ENCODE results near the gene FUT2. TPM values are rescaled to one million over a fixed set of nuclear protein-coding genes. Genes with fewer than 3 reads are reported as not detected.
A peak's percentile ranks its signal among the peaks of the same experiment; 100 is the strongest.

Gene FUT2
- total and polyA plus RNA-seq, 10 of the 15 experiments (the other 5 are each of a cell fraction or from before 2014, with no cell fraction given) = 0.02 to 0.13 (median 0.07) TPM; not detected in 7

- TF ChIP-seq, protein P1, sequence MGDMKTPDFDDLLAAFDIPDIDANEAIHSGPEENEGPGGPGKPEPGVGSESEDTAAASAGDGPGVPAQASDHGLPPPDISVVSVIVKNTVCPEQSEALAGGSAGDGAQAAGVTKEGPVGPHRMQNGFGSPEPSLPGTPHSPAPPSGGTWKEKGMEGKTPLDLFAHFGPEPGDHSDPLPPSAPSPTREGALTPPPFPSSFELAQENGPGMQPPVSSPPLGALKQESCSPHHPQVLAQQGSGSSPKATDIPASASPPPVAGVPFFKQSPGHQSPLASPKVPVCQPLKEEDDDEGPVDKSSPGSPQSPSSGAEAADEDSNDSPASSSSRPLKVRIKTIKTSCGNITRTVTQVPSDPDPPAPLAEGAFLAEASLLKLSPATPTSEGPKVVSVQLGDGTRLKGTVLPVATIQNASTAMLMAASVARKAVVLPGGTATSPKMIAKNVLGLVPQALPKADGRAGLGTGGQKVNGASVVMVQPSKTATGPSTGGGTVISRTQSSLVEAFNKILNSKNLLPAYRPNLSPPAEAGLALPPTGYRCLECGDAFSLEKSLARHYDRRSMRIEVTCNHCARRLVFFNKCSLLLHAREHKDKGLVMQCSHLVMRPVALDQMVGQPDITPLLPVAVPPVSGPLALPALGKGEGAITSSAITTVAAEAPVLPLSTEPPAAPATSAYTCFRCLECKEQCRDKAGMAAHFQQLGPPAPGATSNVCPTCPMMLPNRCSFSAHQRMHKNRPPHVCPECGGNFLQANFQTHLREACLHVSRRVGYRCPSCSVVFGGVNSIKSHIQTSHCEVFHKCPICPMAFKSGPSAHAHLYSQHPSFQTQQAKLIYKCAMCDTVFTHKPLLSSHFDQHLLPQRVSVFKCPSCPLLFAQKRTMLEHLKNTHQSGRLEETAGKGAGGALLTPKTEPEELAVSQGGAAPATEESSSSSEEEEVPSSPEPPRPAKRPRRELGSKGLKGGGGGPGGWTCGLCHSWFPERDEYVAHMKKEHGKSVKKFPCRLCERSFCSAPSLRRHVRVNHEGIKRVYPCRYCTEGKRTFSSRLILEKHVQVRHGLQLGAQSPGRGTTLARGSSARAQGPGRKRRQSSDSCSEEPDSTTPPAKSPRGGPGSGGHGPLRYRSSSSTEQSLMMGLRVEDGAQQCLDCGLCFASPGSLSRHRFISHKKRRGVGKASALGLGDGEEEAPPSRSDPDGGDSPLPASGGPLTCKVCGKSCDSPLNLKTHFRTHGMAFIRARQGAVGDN (IDR thresholded peaks at IDR 0.05) = peak; percentile 32; the same call in 1 of the 2 replicates
- peak; percentile 72 for TF ChIP-seq POLR2A (IDR thresholded peaks at IDR 0.05; ENCODE audit: low read depth, low read length)
- TF ChIP-seq CBFB (IDR thresholded peaks at IDR 0.05; ENCODE audit: low read depth) = no peak
- TF ChIP-seq, protein P2, sequence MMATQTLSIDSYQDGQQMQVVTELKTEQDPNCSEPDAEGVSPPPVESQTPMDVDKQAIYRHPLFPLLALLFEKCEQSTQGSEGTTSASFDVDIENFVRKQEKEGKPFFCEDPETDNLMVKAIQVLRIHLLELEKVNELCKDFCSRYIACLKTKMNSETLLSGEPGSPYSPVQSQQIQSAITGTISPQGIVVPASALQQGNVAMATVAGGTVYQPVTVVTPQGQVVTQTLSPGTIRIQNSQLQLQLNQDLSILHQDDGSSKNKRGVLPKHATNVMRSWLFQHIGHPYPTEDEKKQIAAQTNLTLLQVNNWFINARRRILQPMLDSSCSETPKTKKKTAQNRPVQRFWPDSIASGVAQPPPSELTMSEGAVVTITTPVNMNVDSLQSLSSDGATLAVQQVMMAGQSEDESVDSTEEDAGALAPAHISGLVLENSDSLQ (IDR thresholded peaks at IDR 0.05) = peak; percentile 76
- peak; percentile 100 for TF ChIP-seq HDGF (IDR thresholded peaks at IDR 0.05)
- peak; percentile 84 for TF ChIP-seq CHD2 (IDR thresholded peaks at IDR 0.05; ENCODE audit: borderline replicate concordance, low read depth, low read length)
- TF ChIP-seq YY1 (IDR thresholded peaks at IDR 0.05; ENCODE audit: low read depth, low read length) = no peak
- TF ChIP-seq E2F4 (IDR thresholded peaks at IDR 0.05; ENCODE audit: low read depth, low read length) = no peak
- TF ChIP-seq, protein P3, sequence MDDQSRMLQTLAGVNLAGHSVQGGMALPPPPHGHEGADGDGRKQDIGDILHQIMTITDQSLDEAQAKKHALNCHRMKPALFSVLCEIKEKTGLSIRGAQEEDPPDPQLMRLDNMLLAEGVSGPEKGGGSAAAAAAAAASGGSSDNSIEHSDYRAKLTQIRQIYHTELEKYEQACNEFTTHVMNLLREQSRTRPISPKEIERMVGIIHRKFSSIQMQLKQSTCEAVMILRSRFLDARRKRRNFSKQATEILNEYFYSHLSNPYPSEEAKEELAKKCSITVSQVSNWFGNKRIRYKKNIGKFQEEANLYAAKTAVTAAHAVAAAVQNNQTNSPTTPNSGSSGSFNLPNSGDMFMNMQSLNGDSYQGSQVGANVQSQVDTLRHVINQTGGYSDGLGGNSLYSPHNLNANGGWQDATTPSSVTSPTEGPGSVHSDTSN (IDR thresholded peaks at IDR 0.05; ENCODE audit: insufficient replicate concordance, low read depth, low read length) = no peak
- 0 out of 2 replicates have a peak, but pooled peaks have one; percentile 18 for TF ChIP-seq EED (IDR thresholded peaks at IDR 0.05; ENCODE audit: low read depth)
- TF ChIP-seq, protein P4, sequence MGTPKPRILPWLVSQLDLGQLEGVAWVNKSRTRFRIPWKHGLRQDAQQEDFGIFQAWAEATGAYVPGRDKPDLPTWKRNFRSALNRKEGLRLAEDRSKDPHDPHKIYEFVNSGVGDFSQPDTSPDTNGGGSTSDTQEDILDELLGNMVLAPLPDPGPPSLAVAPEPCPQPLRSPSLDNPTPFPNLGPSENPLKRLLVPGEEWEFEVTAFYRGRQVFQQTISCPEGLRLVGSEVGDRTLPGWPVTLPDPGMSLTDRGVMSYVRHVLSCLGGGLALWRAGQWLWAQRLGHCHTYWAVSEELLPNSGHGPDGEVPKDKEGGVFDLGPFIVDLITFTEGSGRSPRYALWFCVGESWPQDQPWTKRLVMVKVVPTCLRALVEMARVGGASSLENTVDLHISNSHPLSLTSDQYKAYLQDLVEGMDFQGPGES (IDR thresholded peaks at IDR 0.05) = peak; percentile 73
- TF ChIP-seq NR2F1 (conservative IDR thresholded peaks at IDR 0.05) = peak; percentile 84
- TF ChIP-seq SUZ12 (IDR thresholded peaks at IDR 0.05; ENCODE audit: unreplicated experiment) = no peak
- peak; percentile 35; the same call in 1 of the 2 replicates for TF ChIP-seq TAF1 (IDR thresholded peaks at IDR 0.05; ENCODE audit: borderline replicate concordance, low read depth, low read length)
- TF ChIP-seq SIN3A (IDR thresholded peaks at IDR 0.05; ENCODE audit: low read depth, low read length) = no peak
- TF ChIP-seq KAT2A (conservative IDR thresholded peaks at IDR 0.05; ENCODE audit: control insufficient read depth, low read depth, low read length) = no peak
- TF ChIP-seq, protein P5, sequence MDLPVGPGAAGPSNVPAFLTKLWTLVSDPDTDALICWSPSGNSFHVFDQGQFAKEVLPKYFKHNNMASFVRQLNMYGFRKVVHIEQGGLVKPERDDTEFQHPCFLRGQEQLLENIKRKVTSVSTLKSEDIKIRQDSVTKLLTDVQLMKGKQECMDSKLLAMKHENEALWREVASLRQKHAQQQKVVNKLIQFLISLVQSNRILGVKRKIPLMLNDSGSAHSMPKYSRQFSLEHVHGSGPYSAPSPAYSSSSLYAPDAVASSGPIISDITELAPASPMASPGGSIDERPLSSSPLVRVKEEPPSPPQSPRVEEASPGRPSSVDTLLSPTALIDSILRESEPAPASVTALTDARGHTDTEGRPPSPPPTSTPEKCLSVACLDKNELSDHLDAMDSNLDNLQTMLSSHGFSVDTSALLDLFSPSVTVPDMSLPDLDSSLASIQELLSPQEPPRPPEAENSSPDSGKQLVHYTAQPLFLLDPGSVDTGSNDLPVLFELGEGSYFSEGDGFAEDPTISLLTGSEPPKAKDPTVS (IDR thresholded peaks at IDR 0.05; ENCODE audit: low read depth, low read length) = no peak
- TF ChIP-seq IKZF2 (IDR thresholded peaks at IDR 0.05) = no peak; a peak in 1 of 4 replicates
- TF ChIP-seq TARDBP (IDR thresholded peaks at IDR 0.05; ENCODE audit: borderline replicate concordance) = no peak
- TF ChIP-seq CREM (IDR thresholded peaks at IDR 0.05; ENCODE audit: low read depth) = peak; percentile 42; the same call in 1 of the 2 replicates
Observed at GRCh38 chr19:48713864-48714755, 18.3 kb downstream of the FUT2 start (continued).

Measured in GM12878 (cell line).